HEK293 (cell line): ENCODE data around the gene FBL.

ENCODE experiments used
- PRDM1 ChIP-seq: fragments of 450-650 bp; formaldehyde crosslinking; IDR thresholded peaks from 2 replicates; pipeline ENCODE4; 2016; ENCODE audit warnings: missing biosample characterization, missing genetic modification characterization
- PRDM10 ChIP-seq: fragments of 450-650 bp; formaldehyde crosslinking; IDR thresholded peaks from 2 replicates; pipeline ENCODE4 v1.5.1; 2016; ENCODE audit warnings: missing biosample characterization, missing genetic modification characterization
- PRDM2 ChIP-seq: fragments of 450-650 bp; formaldehyde crosslinking; IDR thresholded peaks from 2 replicates; pipeline ENCODE4 v1.5.1; 2016; ENCODE audit warnings: missing biosample characterization, missing genetic modification characterization, borderline replicate concordance
- SP2 ChIP-seq: fragments of 450-650 bp; formaldehyde crosslinking; IDR thresholded peaks from 2 replicates; pipeline ENCODE4 v1.5.1; 2016; ENCODE audit warnings: missing biosample characterization, missing genetic modification characterization
- YY2 ChIP-seq: fragments of 450-650 bp; formaldehyde crosslinking; IDR thresholded peaks from 2 replicates; pipeline ENCODE4 v1.5.1; 2016; ENCODE audit warnings: missing biosample characterization, missing genetic modification characterization
- ZBTB11 ChIP-seq: fragments of 450-650 bp; formaldehyde crosslinking; conservative IDR thresholded peaks from 2 replicates; pipeline ENCODE4 v1.5.1; 2016; ENCODE audit warnings: low read depth, missing biosample characterization, missing genetic modification characterization
- ZBTB17 ChIP-seq: fragments of 450-650 bp; formaldehyde crosslinking; IDR thresholded peaks from 2 replicates; pipeline ENCODE4 v1.5.1; 2016; ENCODE audit warnings: missing biosample characterization, missing genetic modification characterization
- ZBTB21 ChIP-seq: fragments of 450-650 bp; formaldehyde crosslinking; IDR thresholded peaks from 2 replicates; pipeline ENCODE4 v1.5.1; 2017; ENCODE audit warnings: missing biosample characterization, missing genetic modification characterization
- ZBTB26 ChIP-seq: fragments of 450-650 bp; formaldehyde crosslinking; optimal IDR thresholded peaks from 2 replicates; pipeline ENCODE3; 2016; ENCODE audit warnings: missing biosample characterization, mild to moderate bottlenecking, missing genetic modification characterization
- ZNF174 ChIP-seq: fragments of 450-650 bp; formaldehyde crosslinking; IDR thresholded peaks from 2 replicates; pipeline ENCODE4 v1.5.0; 2017; ENCODE audit warnings: missing biosample characterization, mild to moderate bottlenecking, missing genetic modification characterization
- ZNF350 ChIP-seq: fragments of 450-650 bp; formaldehyde crosslinking; IDR thresholded peaks from 2 replicates; pipeline ENCODE4 v1.5.0; 2017; ENCODE audit warnings: missing biosample characterization, mild to moderate bottlenecking, missing genetic modification characterization
- ZNF426 ChIP-seq: fragments of 450-650 bp; formaldehyde crosslinking; IDR thresholded peaks from 2 replicates; pipeline ENCODE4 v1.5.1; 2017; ENCODE audit warnings: missing biosample characterization, missing genetic modification characterization, mild to moderate bottlenecking, inconsistent platforms, moderate library complexity
- ZNF513 ChIP-seq: fragments of 450-650 bp; IDR thresholded peaks from 2 replicates; pipeline ENCODE4 v1.5.1; 2018; ENCODE audit warnings: missing biosample characterization, missing genetic modification characterization
- ZNF529 ChIP-seq: fragments of 450-650 bp; formaldehyde crosslinking; IDR thresholded peaks from 2 replicates; pipeline ENCODE4 v1.5.1; 2017; ENCODE audit warnings: missing genetic modification characterization, missing biosample characterization; ENCODE audit not compliant: insufficient replicate concordance
- ZNF692 ChIP-seq: fragments of 450-650 bp; formaldehyde crosslinking; IDR thresholded peaks from 2 replicates; pipeline ENCODE4 v1.5.1; 2016; ENCODE audit warnings: missing biosample characterization, missing genetic modification characterization
- ZSCAN16 ChIP-seq: fragments of 450-650 bp; formaldehyde crosslinking; IDR thresholded peaks from 2 replicates; pipeline ENCODE4 v1.5.1; 2016; ENCODE audit warnings: missing biosample characterization, missing genetic modification characterization
- ZSCAN4 ChIP-seq: fragments of 450-650 bp; formaldehyde crosslinking; IDR thresholded peaks from 2 replicates; pipeline ENCODE4 v1.5.1; 2017; ENCODE audit warnings: missing biosample characterization, missing genetic modification characterization

Gene FBL

GRCh38 chr19:39845933-39846677, at the start of gene FBL (continued):
- TF ChIP-seq ZNF692 (tag by site-specific recombination) (peak; percentile 33), ZSCAN16 (tag by site-specific recombination) (no peak), SP2 (tag by site-specific recombination) (peak; percentile 76), PRDM2 (tag by site-specific recombination) (peak; percentile 6; the same call in 1 of the 2 replicates), ZBTB26 (tag by site-specific recombination) (peak; percentile 90), PRDM10 (tag by site-specific recombination) (0 out of 2 replicates have a peak, but pooled peaks have one; percentile 2), ZNF174 (no peak), ZNF513 (tag by site-specific recombination) (no peak), ZBTB17 (tag by site-specific recombination) (peak; percentile 97), PRDM1 (tag by site-specific recombination) (no peak), ZNF529 (tag by site-specific recombination) (no peak), ZBTB21 (tag by site-specific recombination) (peak; percentile 35), ZBTB11 (tag by site-specific recombination) (peak; percentile 86), YY2 (tag by site-specific recombination) (peak; percentile 47; the same call in 1 of the 2 replicates), ZNF426 (tag by site-specific recombination) (no peak), ZNF350 (tag by site-specific recombination) (no peak), ZSCAN4 (no peak)
